H1 (cell line): ENCODE data around the gene SLC34A1. TPM values are rescaled to one million over a fixed set of nuclear protein-coding genes. Genes with fewer than 3 reads are reported as not detected.

ENCODE experiments used
- CHD2 ChIP-seq: IDR thresholded peaks from 2 replicates; pipeline ENCODE4 v1.6.1; 2012; ENCODE audit warnings: low read length, improper control_type of control experiment
- RFX5 ChIP-seq: IDR thresholded peaks from 2 replicates; pipeline ENCODE4 v1.6.1; 2011; ENCODE audit warnings: low read depth, low read length, improper control_type of control experiment, borderline replicate concordance
- polyA plus RNA-seq, 7 experiments: library from polyadenylated mRNA; depleted of rRNA in 3 of 7; stranded (reverse) in 5 of 7; unstranded in 2 of 7; fragments of >200 nt in 5 of 7; fragments of 200-250 nt in 2 of 7; gene quantifications; 1 replicate in 5 of 7; 2 replicates in 1 of 7; 4 replicates in 1 of 7; pipeline versions ENCODE4 v1.2.1 to v1.2.3, GENCODE V29; 2011 to 2013; ENCODE audit warnings: missing spikeins in 2 of 7, mixed read lengths in 2 of 7
- total RNA-seq: library from RNA; stranded (reverse); fragmentation: NEBNext Ultra II Directional; extraction: Animal tissue kit (Norgen Biotek cat#: 25700); gene quantifications from 2 replicates; pipeline ENCODE4 v1.2.1, GENCODE V29; 2021

Gene SLC34A1
- total and polyA plus RNA-seq, 2 of the 8 experiments (the other 6 are each of a cell fraction or from before 2014, with no cell fraction given) = not detected

GRCh38 chr5:177443144-177443983 is 59.1 kb downstream of the SLC34A1 start (continued):
- TF ChIP-seq RFX5 (no peak), CHD2 (no peak)
